Lower leg skin (tissue), 4 donors: Measurements from ENCODE around the gene MED31. TPM values are rescaled to one million over a fixed set of nuclear protein-coding genes. Genes with fewer than 3 reads are reported as not detected.
A peak's percentile ranks its signal among the peaks of the same experiment; 100 is the strongest.

Source experiments
- DNase-seq, 2 donors: peaks; one replicate each; pipeline ENCODE4 v3.0.0-alpha.2; 2019; ENCODE audit warnings: low spot score in 2 of 2
- H3K4me3 ChIP-seq: fragments of 200-600 bp; sonication (generic); 2 replicates; pipeline ENCODE4 v1.5.1; 2017; ENCODE audit warnings: mild to moderate bottlenecking, low read depth; ENCODE audit not compliant: poor library complexity, severe bottlenecking
- POLR2A ChIP-seq, 2 donors: fragments of 450-650 bp; IDR thresholded peaks; one replicate each; pipeline ENCODE4 v1.6.1; 2016 to 2017; ENCODE audit warnings: antibody characterized with exemption in 2 of 2, mild to moderate bottlenecking in 1 of 2, moderate library complexity in 1 of 2
- WGBS, 2 donors: methylation state at CpG; one replicate each; pipeline ENCODE4 v1.1.5; 2018; 5-methylcytosine and 5-hydroxymethylcytosine counted together
- intact Hi-C: fragments of 100-400 bp; cut with DNase I; formaldehyde crosslinking; loops from one replicate; pipeline ENCODE4 v1.15.0; 2023; ENCODE audit warnings: low total_unique reads
- total RNA-seq, 4 donors: library from RNA; depleted of rRNA; stranded (reverse); fragments of >200 nt; gene quantifications; one replicate each; pipeline ENCODE4 v1.1.0, GENCODE V29; 2016
- TF ChIP-seq, protein P1 (sequence below), 3 donors: fragments of 450-650 bp; IDR thresholded peaks; one replicate each; pipeline ENCODE4 v1.5.1; 2016; ENCODE audit warnings: antibody characterized with exemption in 3 of 3, mild to moderate bottlenecking in 3 of 3, moderate library complexity in 2 of 3

Gene MED31
- 10 to 100 TPM in 2 of 4 donors, 1 to 10 TPM in 2; 2.4 to 16.5 (median 9.8) TPM for total RNA-seq

- WGBS, 2 donors = 0 to 1% methylated on average over 12 to 35 of the region's 35 CpGs
- TF ChIP-seq, protein P1, sequence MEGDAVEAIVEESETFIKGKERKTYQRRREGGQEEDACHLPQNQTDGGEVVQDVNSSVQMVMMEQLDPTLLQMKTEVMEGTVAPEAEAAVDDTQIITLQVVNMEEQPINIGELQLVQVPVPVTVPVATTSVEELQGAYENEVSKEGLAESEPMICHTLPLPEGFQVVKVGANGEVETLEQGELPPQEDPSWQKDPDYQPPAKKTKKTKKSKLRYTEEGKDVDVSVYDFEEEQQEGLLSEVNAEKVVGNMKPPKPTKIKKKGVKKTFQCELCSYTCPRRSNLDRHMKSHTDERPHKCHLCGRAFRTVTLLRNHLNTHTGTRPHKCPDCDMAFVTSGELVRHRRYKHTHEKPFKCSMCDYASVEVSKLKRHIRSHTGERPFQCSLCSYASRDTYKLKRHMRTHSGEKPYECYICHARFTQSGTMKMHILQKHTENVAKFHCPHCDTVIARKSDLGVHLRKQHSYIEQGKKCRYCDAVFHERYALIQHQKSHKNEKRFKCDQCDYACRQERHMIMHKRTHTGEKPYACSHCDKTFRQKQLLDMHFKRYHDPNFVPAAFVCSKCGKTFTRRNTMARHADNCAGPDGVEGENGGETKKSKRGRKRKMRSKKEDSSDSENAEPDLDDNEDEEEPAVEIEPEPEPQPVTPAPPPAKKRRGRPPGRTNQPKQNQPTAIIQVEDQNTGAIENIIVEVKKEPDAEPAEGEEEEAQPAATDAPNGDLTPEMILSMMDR (IDR thresholded peaks at IDR 0.05) = no peak
- no peak for TF ChIP-seq POLR2A (IDR thresholded peaks at IDR 0.05)
- peak; percentile 93 to 99 for DNase-seq
- intact Hi-C loops = no loop called here
- peak within 1 kb of the TSS; percentile 68 for H3K4me3 ChIP-seq
Observed at GRCh38 chr17:6651354-6651918, at the start of gene MED31, which contains the start of gene C17orf100. Gene MED31, minus strand, starts transcription at chr17:6651605. Its CDS starts 77 bp downstream, at chr17:6651528. Gene C17orf100, plus strand, starts transcription at chr17:6651762. Its CDS starts 152 bp downstream, at chr17:6651914.

DNA sequence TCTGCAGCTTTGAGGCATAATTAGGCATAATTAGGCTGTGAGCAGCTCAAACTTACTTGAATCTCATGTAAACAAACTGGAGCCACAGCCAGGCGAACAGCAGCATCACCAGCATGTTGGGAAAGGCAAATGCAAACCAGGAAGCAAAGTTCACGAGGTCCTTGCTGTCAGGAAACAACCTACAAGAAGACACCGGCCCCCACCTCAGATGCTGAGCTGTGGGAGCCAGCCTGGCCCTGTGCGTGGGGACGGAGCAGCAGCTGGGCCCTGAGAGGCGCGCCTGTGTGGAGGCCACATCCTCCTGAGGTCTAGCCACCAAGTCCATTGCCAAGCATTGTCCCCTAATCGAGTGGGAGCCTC is 49.5 kb upstream of the MED31 start:
- no peak for DNase-seq
- H3K4me3 ChIP-seq = no peak overlapping the region
- intact Hi-C loops = no loop called here
- 84 to 86% methylated on average over 8 of the region's 8 CpGs for WGBS, 2 donors
- TF ChIP-seq, protein P1 (IDR thresholded peaks at IDR 0.05) = no peak
- TF ChIP-seq POLR2A (IDR thresholded peaks at IDR 0.05) = no peak

GRCh38 chr17:6699997-6700947 is 48.9 kb upstream of the MED31 start:
- TF ChIP-seq, protein P1 (IDR thresholded peaks at IDR 0.05) = peak in 1 of 3 donors; percentile 46
- no peak for TF ChIP-seq POLR2A (IDR thresholded peaks at IDR 0.05)
- 76 to 81% methylated on average over 16 of the region's 16 CpGs for WGBS, 2 donors
- intact Hi-C loops = no loop called here
- DNase-seq = no peak
- no peak overlapping the region for H3K4me3 ChIP-seq

DNA sequence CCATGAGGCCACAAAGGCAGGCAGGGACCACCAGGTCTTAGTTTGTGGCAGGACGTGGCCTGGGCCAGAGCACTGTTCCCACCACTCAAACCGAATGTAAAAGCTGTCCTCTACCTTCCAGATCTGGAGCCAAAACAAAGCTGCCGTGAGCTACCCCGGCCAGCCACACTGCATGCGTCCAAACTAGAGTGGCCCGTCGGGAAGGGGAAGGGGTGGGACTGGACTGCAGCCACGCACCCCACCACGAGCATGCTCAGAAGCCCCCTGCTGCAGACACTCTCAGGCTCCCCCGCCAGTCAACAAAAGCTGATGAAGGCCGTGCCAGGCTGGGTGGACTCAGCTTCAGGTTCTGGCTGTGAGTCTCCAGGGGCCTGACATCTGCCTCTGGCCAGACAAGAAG is 46.6 kb upstream of the MED31 start:
- H3K4me3 ChIP-seq = no peak overlapping the region
- WGBS, 2 donors = 84 to 89% methylated on average over 10 to 11 of the region's 11 CpGs
- TF ChIP-seq, protein P1 (IDR thresholded peaks at IDR 0.05) = no peak
- TF ChIP-seq POLR2A (IDR thresholded peaks at IDR 0.05) = no peak
- intact Hi-C loops = no loop called here
- no peak for DNase-seq

DNA sequence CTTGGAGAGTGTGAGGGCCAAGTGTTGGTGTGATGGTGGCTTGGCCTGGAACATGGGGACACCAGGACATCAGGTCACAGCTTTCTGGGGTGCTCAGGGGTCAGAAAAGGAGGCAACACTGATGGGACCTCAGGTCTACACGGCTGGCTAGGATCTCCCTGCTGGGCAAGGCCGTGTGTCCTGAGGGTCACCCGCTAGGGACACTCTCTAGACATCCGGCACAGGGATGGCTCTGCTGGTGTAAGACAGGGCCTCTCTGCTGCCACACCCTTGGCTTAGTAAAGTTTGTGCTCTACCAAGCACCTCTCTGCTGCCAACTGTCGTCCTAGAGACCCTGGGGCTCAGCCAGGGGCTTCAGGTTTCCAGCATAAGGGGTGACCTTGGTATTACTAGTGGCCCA is 45.5 kb upstream of the MED31 start:
- intact Hi-C loops = no loop called here
- TF ChIP-seq, protein P1 (IDR thresholded peaks at IDR 0.05) = no peak
- no peak for TF ChIP-seq POLR2A (IDR thresholded peaks at IDR 0.05)
- no peak for DNase-seq

More for the DNA sequence above, 45.5 kb upstream of the MED31 start:
- no peak overlapping the region for H3K4me3 ChIP-seq
- 59 to 83% methylated on average over 2 to 4 of the region's 5 CpGs for WGBS, 2 donors
